GM18502 (cell line): Measurements from ENCODE around the gene CNTNAP2.
"Not testable (repeated sequence)": the region's sequence is repeated elsewhere in the genome, so short reads cannot be mapped to it uniquely, and the experiment has no call there.

ENCODE experiments used
- ATAC-seq: cut with Tn5 transposase; IDR thresholded peaks from one replicate; pipeline ENCODE4 v1.9.1; 2021; ENCODE audit warnings: mild to moderate bottlenecking; ENCODE audit not compliant: unreplicated experiment, poor library complexity

CNTNAP2 gene

GRCh38 chr7:148456351-148456750 lies 2339.8 kb downstream of the CNTNAP2 start:
- no peak for ATAC-seq

DNA sequence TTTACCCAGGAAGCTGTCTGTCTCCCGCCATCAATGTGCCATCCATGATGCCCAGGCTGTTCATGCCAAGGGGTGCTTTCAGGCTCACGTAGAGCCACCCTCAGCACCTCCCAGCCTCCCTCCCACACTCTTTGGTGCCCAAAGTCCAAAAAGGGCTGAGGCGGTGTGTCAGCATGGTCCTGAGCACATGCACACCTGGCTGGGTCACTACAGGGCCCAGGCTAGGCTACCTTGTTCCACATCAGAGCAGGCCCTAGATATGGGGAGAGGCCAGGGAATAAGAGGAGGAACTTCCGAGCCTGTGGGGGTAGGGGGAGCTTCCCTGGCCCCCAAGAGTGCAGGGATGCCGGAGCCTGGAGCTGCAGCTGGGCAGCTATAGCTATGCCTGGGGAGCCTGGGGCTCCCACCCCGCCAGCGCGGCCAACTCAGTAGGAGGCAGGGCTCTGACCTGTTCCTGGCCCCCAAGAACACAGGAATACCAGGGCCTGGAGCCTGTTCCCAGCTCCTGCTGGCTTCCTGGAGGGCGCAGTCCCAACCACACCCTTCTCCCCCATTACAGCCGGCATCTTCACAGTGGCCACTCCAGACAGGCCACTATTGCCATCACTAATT lies 2340.8 kb downstream of the CNTNAP2 start:
- ATAC-seq, result no peak

- ATAC-seq, result no peak
Observed at GRCh38 chr7:148458263-148458662, 2341.7 kb downstream of the CNTNAP2 start.

DNA sequence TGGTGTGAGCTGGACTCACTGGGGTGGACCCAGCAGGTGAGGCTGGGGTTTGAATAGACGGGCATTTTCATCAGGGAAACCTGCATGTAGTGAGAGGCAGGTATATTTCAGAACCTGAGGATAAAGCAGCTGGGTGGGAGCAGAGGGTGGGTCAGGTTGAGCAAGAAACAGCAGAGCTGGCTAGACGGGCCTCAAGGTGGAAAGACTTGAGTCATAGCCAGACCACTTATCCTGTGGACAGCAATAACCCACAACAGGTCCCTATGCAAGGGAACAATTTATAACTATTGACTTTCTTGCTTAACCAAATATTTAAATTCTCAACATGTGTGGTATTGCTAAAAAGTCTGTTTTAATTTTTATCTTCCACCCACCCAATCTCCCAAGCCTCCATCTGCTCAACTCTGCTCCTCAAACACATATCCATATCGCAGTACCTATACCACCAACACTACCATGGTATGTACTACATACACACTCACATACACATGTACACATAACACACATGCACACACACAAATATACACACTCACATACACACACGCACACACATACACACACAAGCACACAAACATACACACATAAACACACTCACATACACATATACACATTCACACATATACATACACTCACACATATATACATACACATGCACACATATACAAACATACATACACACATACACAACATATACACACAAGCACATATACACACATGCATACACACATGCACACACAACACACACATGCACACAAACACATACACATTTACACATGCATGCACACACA lies 2345.0 kb downstream of the CNTNAP2 start:
- no peak for ATAC-seq

- ATAC-seq, result not testable (repeated sequence)
Observed at GRCh38 chr7:148462774-148463173, 2346.2 kb downstream of the CNTNAP2 start.

GRCh38 chr7:148463210-148463609 lies 2346.6 kb downstream of the CNTNAP2 start:
- ATAC-seq, result no peak

DNA sequence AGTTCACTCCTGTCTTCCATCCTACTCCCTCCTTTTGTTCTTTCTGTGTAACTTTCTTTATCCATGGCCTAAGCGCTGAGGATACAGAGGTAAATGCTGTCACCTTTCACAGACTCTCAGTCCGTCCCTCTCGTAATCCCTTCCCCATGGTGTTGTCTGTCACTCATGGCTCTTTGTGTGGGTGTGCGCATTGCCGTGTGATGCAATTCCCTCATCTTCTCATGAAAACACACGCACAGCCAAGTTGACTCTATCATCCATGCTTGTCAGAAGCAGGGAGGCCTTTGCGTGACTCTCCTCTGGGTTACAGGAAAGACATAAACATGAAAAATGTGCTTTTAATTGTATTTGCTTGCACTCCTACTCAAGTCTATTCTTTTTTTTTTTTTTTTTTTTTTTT lies 2348.3 kb downstream of the CNTNAP2 start:
- ATAC-seq, result no peak

DNA sequence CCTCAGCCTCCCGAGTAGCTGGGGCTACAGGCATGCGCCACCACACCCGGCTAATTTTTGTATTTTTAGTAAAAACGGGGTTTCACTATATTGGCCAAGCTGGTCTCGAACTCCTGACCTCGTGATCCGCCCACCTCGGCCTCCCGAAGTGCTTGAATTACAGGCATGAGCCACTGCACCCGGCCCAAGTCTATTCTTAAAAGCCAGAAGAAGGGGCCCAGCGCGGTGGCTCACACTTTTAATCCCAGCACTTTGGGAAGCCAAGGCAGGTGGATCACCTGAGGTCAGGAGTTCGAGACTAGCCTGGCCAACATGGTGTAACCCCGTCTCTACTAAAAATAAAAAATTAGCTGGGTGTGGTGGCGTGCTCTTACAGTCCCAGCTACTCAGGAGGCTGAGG lies 2348.8 kb downstream of the CNTNAP2 start:
- ATAC-seq, result not testable (repeated sequence)

GRCh38 chr7:148466120-148466519 lies 2349.5 kb downstream of the CNTNAP2 start:
- no peak for ATAC-seq

- ATAC-seq, result no peak
Observed at GRCh38 chr7:148468700-148469098, 2352.1 kb downstream of the CNTNAP2 start.
